KG1 (cell line): ENCODE data around the gene TBC1D5.
"Not testable (repeated sequence)": the region's sequence is repeated elsewhere in the genome, so short reads cannot be mapped to it uniquely, and the experiment has no call there.

Experiments used
- DNase-seq: peaks from one replicate; lab custom pipeline; 2025; lab: John Stamatoyannopoulos, UW

TBC1D5 gene

GRCh38 chr3:17645074-17645698 is 97.2 kb downstream of the TBC1D5 start:
- DNase-seq, result no peak

- DNase-seq, result no peak
Measured at GRCh38 chr3:17643691-17644090, 98.7 kb downstream of the TBC1D5 start.

- no peak for DNase-seq
Measured at GRCh38 chr3:17642474-17642873, 100.0 kb downstream of the TBC1D5 start.

DNA sequence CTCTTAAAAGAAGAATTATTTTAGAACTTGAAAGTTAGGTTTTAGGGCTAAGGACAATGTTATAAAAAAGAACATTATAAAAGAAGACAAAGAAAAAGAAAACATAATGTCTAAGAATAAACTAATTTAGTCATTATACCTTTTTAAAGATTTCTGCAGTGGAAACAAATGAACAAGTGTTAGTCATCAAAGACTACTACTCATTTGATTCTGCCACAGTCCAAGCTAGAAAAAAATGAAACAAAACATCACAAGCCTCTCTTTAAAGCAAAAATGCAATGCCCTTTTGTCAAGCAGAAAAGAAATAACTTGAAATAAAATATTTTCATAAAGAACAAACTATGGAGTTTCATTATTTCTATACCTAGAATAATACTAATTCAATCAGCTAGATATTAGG is 102.0 kb downstream of the TBC1D5 start:
- DNase-seq, result no peak

GRCh38 chr3:17639765-17640164 is 102.7 kb downstream of the TBC1D5 start:
- no peak for DNase-seq

GRCh38 chr3:17639257-17639656 is 103.2 kb downstream of the TBC1D5 start:
- DNase-seq, result no peak

- no peak for DNase-seq
Measured at GRCh38 chr3:17638356-17638755, 104.1 kb downstream of the TBC1D5 start.

- not testable (repeated sequence) for DNase-seq
Measured at GRCh38 chr3:17635675-17636074, 106.8 kb downstream of the TBC1D5 start.

GRCh38 chr3:17634964-17635363 is 107.5 kb downstream of the TBC1D5 start:
- DNase-seq, result no peak

DNA sequence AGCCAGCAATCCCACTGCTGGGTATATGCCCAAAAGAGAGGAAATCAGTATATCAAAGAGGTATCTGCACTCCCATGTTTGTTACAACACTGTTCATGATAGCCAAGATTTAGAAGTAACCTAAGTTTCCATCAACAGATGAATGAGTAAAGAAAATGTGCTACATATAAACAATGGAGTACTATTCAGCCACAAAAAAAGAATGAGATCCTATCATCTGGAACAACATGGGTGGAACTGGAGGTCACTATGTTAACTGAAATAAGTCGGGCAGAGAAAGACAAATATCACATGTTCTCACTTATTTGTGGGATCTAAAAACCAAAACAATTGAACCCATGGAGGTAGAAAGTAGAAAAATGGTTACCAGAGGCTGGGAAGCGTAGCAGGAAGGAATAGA is 108.2 kb downstream of the TBC1D5 start:
- no peak for DNase-seq

DNA sequence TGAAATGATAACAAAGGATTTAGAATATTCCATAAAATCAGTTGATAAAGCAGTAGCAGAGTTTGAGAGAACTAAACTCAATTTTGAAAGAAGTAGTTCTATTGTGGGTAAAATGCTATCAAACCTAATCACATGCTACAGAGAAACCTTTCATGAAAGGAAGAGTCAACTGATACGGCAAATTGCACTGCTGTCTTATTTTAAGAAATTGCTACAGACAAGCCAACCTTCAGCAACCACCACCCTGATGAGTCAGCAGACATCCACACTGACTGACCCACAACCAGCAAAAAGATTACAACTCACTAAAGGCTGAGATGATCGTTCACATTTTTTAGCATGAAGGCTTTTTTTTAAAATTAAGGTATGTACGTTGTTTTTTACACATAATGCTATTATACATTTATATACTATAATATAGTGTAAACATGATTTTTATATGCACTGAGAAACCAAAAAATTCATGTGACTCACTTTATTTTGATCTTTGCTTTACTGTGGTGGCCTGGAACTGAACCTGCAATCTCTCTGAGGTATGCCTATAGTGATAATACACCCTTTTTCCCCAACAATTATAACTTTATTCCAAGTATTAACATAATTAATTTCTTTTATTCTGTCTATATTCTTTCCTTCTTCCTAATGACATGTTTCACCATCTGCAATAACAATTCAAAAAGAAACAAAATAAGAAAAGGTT is 109.9 kb downstream of the TBC1D5 start:
- no peak for DNase-seq

- no peak for DNase-seq
Measured at GRCh38 chr3:17631609-17632008, 110.8 kb downstream of the TBC1D5 start.

- DNase-seq, result no peak
Measured at GRCh38 chr3:17629400-17629799, 113.0 kb downstream of the TBC1D5 start.

GRCh38 chr3:17626395-17626794 is 116.0 kb downstream of the TBC1D5 start:
- no peak for DNase-seq

DNA sequence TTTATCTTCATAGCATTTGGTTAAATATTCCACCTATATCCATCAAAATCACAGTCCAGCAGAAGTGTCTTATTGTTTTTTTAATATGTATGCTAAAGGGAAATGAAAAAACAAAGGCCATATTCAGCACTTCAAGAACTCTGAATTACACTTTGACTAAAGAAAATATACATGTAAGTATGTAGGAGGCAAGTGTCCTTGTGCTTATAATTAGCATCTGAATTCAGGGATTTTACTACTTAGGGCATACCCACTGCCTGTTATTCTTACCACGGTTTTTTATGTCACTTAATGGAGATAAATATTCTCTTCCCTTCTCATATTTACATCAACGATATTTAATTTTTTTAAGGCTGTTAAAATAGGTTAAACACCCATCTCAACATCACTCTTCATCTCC is 117.3 kb downstream of the TBC1D5 start:
- no peak for DNase-seq

GRCh38 chr3:17623464-17623863 is 119.0 kb downstream of the TBC1D5 start:
- DNase-seq, result no peak

DNA sequence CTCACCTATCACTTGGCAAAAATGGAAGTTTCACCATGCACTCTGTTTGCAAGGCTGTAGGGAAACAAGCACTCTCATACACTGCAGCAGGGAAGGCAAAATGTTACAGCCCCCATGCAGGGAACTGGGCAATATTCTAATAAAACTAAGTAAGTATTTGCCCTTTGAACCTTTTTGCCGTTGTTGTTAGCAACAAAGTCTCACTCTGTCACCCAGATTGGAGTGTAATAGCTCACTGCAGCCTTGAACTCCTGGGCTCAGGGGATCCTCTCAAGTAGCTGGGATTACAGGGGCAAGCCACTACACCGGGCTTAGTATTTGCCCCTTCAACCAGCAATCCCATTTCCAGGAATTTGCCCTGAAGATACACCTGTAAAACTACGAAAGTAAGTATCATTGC is 122.5 kb downstream of the TBC1D5 start:
- no peak for DNase-seq

DNA sequence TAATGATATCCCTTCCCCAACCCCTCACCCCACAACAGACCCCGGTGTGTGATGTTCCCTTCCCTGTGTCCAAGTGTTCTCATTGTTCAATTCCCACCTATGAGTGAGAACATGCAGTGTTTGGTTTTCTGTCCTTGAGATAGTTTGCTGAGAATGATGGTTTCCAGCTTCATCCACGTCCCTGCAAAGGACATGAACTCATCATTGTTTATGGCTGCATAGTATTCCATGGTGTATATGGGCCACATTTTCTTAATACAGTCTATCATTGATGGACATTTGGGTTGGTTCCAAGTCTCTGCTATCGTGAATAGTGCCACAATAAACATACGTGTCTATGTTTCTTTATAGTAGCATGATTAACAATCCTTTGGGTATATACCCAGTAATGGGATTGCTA is 129.4 kb downstream of the TBC1D5 start:
- DNase-seq, result not testable (repeated sequence)

GRCh38 chr3:17607905-17608304 is 134.5 kb downstream of the TBC1D5 start:
- no peak for DNase-seq

DNA sequence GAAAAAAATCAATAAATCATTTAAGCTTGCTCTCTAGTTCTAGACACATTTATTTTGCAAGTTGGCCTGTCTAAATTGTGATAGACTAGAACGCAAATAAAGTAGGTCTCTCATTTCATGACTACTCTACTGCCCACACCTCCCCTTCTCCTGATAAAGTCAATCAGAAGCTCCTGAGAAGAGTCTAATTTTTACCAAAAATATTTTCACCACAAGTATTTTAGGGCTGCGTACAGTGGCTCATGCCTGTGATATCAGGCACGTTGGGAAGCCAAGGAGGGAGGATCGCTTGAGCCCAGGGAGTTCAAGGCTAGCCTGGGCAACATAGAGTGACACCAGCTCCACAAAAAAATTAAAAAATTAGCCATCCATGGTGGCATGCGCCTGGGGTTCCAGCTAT is 136.5 kb downstream of the TBC1D5 start:
- DNase-seq, result no peak

DNA sequence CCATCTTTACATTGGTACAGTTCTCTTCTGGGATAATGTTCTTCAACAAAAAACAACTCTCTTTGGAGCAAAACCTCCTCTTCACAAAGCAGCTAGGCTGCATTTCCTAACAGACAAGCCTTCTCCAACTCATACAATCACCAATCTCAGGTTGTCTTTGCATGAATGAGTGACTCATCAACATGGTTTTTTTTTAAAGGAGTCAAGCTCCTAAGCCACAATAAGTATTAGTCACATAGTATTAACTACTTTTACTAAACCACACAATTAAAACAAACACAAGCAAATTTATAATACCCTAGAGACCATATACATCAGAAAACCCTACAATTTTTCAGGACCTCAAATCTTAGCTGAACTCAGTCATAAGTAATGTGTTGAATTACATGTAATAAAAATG is 137.4 kb downstream of the TBC1D5 start:
- DNase-seq, result no peak

GRCh38 chr3:17602126-17602525 is 140.3 kb downstream of the TBC1D5 start:
- DNase-seq, result no peak

GRCh38 chr3:17592956-17593355 is 149.5 kb downstream of the TBC1D5 start:
- no peak for DNase-seq

DNA sequence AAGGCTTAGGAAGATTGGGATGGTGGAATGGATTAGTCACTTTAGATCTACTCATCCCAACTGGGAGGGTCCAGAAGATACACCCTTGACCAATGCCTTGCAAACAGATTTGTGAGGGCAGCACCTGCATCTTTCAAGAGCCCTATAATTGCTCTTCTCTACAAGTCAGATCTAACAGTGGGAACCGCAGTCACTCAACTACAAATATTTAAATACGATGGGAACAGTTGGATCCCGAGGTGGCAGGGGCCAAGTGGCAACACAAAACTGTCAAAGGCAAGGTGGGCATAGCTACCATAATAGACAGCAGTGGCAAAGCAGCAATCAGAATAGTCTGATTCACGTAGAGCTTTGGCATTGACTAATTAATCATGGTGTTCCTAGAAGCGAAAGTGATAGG is 152.0 kb downstream of the TBC1D5 start:
- DNase-seq, result no peak
